Gastrocnemius medialis (tissue), 4 donors: ENCODE measurements around the gene ACLY.

Experiments
- POLR2A ChIP-seq, 2 donors: fragments of 450-650 bp; IDR thresholded peaks; one replicate each; pipeline ENCODE4 v1.6.1; 2017; ENCODE audit warnings: antibody characterized with exemption in 2 of 2, mild to moderate bottlenecking in 2 of 2, moderate library complexity in 2 of 2
- TF ChIP-seq, protein P1 (sequence below), 5 experiments: fragments of 450-650 bp in 3 of 5; fragments of 200-600 bp in 2 of 5; sonication (generic) in 2 of 5; IDR thresholded peaks in 4 of 5; conservative IDR thresholded peaks in 1 of 5; 1 replicate in 4 of 5; 2 replicates in 1 of 5; pipeline ENCODE4 v1.5.1; 2016 to 2019; ENCODE audit warnings: antibody characterized with exemption in 5 of 5, mild to moderate bottlenecking in 3 of 5, moderate library complexity in 3 of 5

DNA sequence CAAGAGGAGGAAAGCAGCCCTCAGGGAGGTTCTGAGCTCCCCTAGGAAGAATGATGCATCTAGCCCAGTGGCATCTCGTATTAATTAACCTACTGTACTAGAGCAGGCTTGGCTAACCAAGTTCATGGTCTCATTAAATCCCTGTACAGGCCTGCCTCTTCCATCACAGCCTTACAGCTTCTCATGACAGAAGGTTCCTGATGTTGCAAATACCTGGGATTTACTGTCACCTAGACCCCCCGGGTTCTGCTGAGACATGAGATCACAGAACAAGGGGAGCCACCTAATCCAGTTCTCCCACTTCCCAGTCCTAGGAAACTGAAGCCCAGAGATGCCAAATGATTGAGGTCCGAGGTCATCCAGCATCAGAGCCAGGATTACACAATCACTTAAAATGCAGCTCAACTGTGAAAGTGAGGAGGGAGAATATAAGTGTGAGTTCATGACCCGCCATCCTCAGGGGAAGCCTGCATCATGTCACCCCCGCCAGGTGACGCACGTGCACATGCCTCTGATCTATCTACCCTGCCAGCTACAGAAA is 23.9 kb downstream of the ACLY start:
- no peak for TF ChIP-seq POLR2A (IDR thresholded peaks at IDR 0.05)
- TF ChIP-seq, protein P1, sequence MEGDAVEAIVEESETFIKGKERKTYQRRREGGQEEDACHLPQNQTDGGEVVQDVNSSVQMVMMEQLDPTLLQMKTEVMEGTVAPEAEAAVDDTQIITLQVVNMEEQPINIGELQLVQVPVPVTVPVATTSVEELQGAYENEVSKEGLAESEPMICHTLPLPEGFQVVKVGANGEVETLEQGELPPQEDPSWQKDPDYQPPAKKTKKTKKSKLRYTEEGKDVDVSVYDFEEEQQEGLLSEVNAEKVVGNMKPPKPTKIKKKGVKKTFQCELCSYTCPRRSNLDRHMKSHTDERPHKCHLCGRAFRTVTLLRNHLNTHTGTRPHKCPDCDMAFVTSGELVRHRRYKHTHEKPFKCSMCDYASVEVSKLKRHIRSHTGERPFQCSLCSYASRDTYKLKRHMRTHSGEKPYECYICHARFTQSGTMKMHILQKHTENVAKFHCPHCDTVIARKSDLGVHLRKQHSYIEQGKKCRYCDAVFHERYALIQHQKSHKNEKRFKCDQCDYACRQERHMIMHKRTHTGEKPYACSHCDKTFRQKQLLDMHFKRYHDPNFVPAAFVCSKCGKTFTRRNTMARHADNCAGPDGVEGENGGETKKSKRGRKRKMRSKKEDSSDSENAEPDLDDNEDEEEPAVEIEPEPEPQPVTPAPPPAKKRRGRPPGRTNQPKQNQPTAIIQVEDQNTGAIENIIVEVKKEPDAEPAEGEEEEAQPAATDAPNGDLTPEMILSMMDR (IDR thresholded peaks at IDR 0.05 in 4 of 5, conservative IDR thresholded peaks at IDR 0.05 in 1 of 5): no peak
